DMS 273 (cell line): ENCODE data around the gene FRK.
"Not testable (repeated sequence)": the region's sequence is repeated elsewhere in the genome, so short reads cannot be mapped to it uniquely, and the experiment has no call there.

Source experiments
- DNase-seq: peaks from one replicate; lab custom pipeline; 2025; ENCODE audit not compliant: unreplicated experiment; lab: John Stamatoyannopoulos, UW

FRK gene

GRCh38 chr6:116010790-116011401 lies 49.8 kb downstream of the FRK start:
- peak; percentile 82 for DNase-seq

GRCh38 chr6:116010386-116010785 lies 50.3 kb downstream of the FRK start:
- peak; percentile 17 for DNase-seq

- no peak for DNase-seq
Observed at GRCh38 chr6:116008470-116009243, 52.0 kb downstream of the FRK start.

- no peak for DNase-seq
Observed at GRCh38 chr6:116004841-116005815, 55.6 kb downstream of the FRK start.

GRCh38 chr6:116003668-116004067 lies 57.0 kb downstream of the FRK start:
- DNase-seq = no peak

GRCh38 chr6:116002756-116003155 lies 57.9 kb downstream of the FRK start:
- DNase-seq = no peak

GRCh38 chr6:115999235-115999634 lies 61.5 kb downstream of the FRK start:
- no peak for DNase-seq

- no peak for DNase-seq
Observed at GRCh38 chr6:115997990-115998585, 62.6 kb downstream of the FRK start.

- no peak for DNase-seq
Observed at GRCh38 chr6:115986026-115986425, 74.7 kb downstream of the FRK start.

- no peak for DNase-seq
Observed at GRCh38 chr6:115984809-115985208, 75.9 kb downstream of the FRK start.

GRCh38 chr6:115983998-115984397 lies 76.7 kb downstream of the FRK start:
- DNase-seq = no peak

GRCh38 chr6:115982453-115982852 lies 78.2 kb downstream of the FRK start:
- DNase-seq = no peak

- DNase-seq = no peak
Observed at GRCh38 chr6:115977220-115977619, 83.5 kb downstream of the FRK start.

GRCh38 chr6:115976321-115976870 lies 84.3 kb downstream of the FRK start:
- no peak for DNase-seq

- DNase-seq = no peak
Observed at GRCh38 chr6:115972679-115973078, 88.0 kb downstream of the FRK start.

GRCh38 chr6:115971785-115972184 lies 88.9 kb downstream of the FRK start:
- no peak for DNase-seq

GRCh38 chr6:115969930-115970273 lies 90.8 kb downstream of the FRK start:
- no peak for DNase-seq

- no peak for DNase-seq
Observed at GRCh38 chr6:115969207-115969929, 91.3 kb downstream of the FRK start.

- not testable (repeated sequence) for DNase-seq
Observed at GRCh38 chr6:115960286-115960685, 100.4 kb downstream of the FRK start.

GRCh38 chr6:115958958-115959357 lies 101.7 kb downstream of the FRK start:
- no peak for DNase-seq
